ENCODE results near the gene TRABD2B. TPM values are rescaled to one million over a fixed set of nuclear protein-coding genes. Genes with fewer than 3 reads are reported as not detected.

Gene TRABD2B
- total RNA-seq, 1 experiment from 2014 or later = 0.05 TPM

GRCh38 chr1:47761201-47761930, 235.8 kb downstream of the TRABD2B start:
- RAD21 ChIA-PET (ENCODE audit: low non-redundant PET in 1 of 2, low total read pairs in 2 of 2, uncharacterized antibody in 2 of 2, unreplicated experiment in 2 of 2) = no interaction called here
- H3K9ac ChIP-seq (ENCODE audit: low read length) = no peak overlapping the region
- DNase-seq (ENCODE audit: low read depth, low spot score) = no peak
- no TSS peak for BruUV-seq (replicated peaks)
- H2AFZ ChIP-seq (ENCODE audit: low read depth, low read length, poor library complexity, severe bottlenecking) = no peak overlapping the region
- no peaks in the 10 kb centered on the region for H3K79me2 ChIP-seq (ENCODE audit: insufficient read depth, low read length)
- H3K4me1 ChIP-seq (ENCODE audit: control insufficient read depth in 1 of 2, insufficient read depth in 2 of 2, low read length in 2 of 2) = no peaks in the 10 kb centered on the region
- no peaks in the 10 kb centered on the region for H4K20me1 ChIP-seq (ENCODE audit: insufficient read depth)
- H3K4me2 ChIP-seq (ENCODE audit: low read length) = no peak overlapping the region
- H3K36me3 ChIP-seq (ENCODE audit: control insufficient read depth in 1 of 2, insufficient read depth in 2 of 2, low read length in 2 of 2) = no peaks in the 10 kb centered on the region
- no peak for ATAC-seq
- 0 out of 2 replicates have a peak, but pooled peaks cover 3% of the 10 kb centered on the region for H3K27me3 ChIP-seq (ENCODE audit: insufficient read depth, low read length)
- intact Hi-C loops (cut with micrococcal nuclease) = no loop called here
- no peaks in the 10 kb centered on the region for H3K9me3 ChIP-seq (ENCODE audit: control insufficient read depth in 1 of 2, insufficient read depth in 1 of 2, low read depth in 1 of 2, low read length in 2 of 2)
- H3K4me3 ChIP-seq (replicated peaks in 1 of 2; ENCODE audit: low read depth in 1 of 2, low read length in 2 of 2) = no peak overlapping the region
- POLR2A ChIA-PET = no interaction called here
- CTCF ChIA-PET = no interaction called here
- H3K27ac ChIP-seq (ENCODE audit: low read depth, low read length) = no peak overlapping the region
- no peaks in the 10 kb centered on the region for H3K9me2 ChIP-seq (ENCODE audit: insufficient read depth)
- TF ChIP-seq SP1 (IDR thresholded peaks at IDR 0.05; ENCODE audit: low read depth) (no peak), SIN3A (IDR thresholded peaks at IDR 0.05; ENCODE audit: low read depth) (no peak), EGR1 (IDR thresholded peaks at IDR 0.05; ENCODE audit: low read depth) (no peak), TCF7L2 (IDR thresholded peaks at IDR 0.05; ENCODE audit: borderline replicate concordance, extremely low read depth, insufficient read depth, insufficient read length) (no peak), CEBPB (IDR thresholded peaks at IDR 0.05; ENCODE audit: low read depth) (no peak), EZH2 (IDR thresholded peaks at IDR 0.05) (no peak), ZNF274 (IDR thresholded peaks at IDR 0.05; ENCODE audit: low read depth, low read length) (no peak)
- TF ChIP-seq, protein P1, sequence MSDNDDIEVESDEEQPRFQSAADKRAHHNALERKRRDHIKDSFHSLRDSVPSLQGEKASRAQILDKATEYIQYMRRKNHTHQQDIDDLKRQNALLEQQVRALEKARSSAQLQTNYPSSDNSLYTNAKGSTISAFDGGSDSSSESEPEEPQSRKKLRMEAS (IDR thresholded peaks at IDR 0.05) = no peak

DNA sequence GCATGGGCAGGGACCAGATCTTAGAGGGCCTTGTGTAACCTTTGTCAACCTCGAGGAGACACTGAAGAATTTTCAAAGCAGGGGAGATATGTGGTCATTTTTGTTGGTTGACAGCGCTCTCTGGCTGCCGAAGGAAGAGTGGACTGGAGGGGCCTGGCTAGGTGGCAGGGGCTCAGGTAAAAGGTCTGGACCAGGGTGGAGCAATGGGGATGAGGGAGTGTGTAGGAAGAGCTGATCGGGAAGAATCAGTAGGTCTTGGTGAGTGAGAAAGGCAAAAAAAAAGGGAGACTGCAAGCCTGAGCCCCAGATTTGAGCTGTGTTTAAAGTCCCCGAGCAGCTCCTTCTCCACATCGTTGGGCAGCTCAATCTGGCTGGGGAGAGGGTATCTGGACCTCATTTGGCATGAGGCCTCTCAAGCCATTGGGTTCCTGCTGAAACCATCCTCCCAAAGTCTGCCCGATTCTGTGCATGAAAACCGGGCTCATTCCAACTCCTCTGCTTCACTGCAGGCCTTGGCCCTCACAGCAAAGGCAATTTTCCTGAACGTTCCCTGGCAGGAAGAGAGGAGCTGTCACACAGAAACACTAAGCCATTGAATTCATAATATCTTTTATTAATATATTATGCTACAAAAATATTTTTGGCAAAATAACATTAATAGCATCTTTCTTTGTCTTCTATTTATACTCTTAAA, 237.1 kb downstream of the TRABD2B start:
- H3K27ac ChIP-seq (ENCODE audit: low read depth, low read length) = no peak overlapping the region
- POLR2A ChIA-PET = no interaction called here
- RAD21 ChIA-PET (ENCODE audit: low non-redundant PET in 1 of 2, low total read pairs in 2 of 2, uncharacterized antibody in 2 of 2, unreplicated experiment in 2 of 2) = no interaction called here
- BruUV-seq (replicated peaks) = no TSS peak
- H3K4me1 ChIP-seq (ENCODE audit: control insufficient read depth in 1 of 2, insufficient read depth in 2 of 2, low read length in 2 of 2) = no peaks in the 10 kb centered on the region; a peak in 1 of 4 replicates
- no peak for DNase-seq (ENCODE audit: low read depth, low spot score)
- H3K4me2 ChIP-seq (ENCODE audit: low read length) = no peak overlapping the region
- 0 out of 2 replicates have a peak, but pooled peaks cover 3% of the 10 kb centered on the region for H3K27me3 ChIP-seq (ENCODE audit: insufficient read depth, low read length)
- CTCF ChIA-PET = no interaction called here
- no peak overlapping the region for H3K9ac ChIP-seq (ENCODE audit: low read length)
- intact Hi-C loops (cut with micrococcal nuclease) = no loop called here
- H2AFZ ChIP-seq (ENCODE audit: low read depth, low read length, poor library complexity, severe bottlenecking) = no peak overlapping the region
- no peak for ATAC-seq
- H3K9me3 ChIP-seq (ENCODE audit: control insufficient read depth in 1 of 2, insufficient read depth in 1 of 2, low read depth in 1 of 2, low read length in 2 of 2) = no peaks in the 10 kb centered on the region
- no peak for TF ChIP-seq EZH2 (IDR thresholded peaks at IDR 0.05)
- TF ChIP-seq, protein P2, sequence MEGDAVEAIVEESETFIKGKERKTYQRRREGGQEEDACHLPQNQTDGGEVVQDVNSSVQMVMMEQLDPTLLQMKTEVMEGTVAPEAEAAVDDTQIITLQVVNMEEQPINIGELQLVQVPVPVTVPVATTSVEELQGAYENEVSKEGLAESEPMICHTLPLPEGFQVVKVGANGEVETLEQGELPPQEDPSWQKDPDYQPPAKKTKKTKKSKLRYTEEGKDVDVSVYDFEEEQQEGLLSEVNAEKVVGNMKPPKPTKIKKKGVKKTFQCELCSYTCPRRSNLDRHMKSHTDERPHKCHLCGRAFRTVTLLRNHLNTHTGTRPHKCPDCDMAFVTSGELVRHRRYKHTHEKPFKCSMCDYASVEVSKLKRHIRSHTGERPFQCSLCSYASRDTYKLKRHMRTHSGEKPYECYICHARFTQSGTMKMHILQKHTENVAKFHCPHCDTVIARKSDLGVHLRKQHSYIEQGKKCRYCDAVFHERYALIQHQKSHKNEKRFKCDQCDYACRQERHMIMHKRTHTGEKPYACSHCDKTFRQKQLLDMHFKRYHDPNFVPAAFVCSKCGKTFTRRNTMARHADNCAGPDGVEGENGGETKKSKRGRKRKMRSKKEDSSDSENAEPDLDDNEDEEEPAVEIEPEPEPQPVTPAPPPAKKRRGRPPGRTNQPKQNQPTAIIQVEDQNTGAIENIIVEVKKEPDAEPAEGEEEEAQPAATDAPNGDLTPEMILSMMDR (IDR thresholded peaks at IDR 0.05 in 2 of 3, conservative IDR thresholded peaks at IDR 0.05 in 1 of 3; ENCODE audit: borderline replicate concordance in 1 of 3, insufficient read depth in 1 of 3, low read depth in 2 of 3, low read length in 2 of 3) = peak in 1 of 3 experiments; percentile 4; a peak in 1 of 6 replicates
- H3K4me3 ChIP-seq (replicated peaks in 1 of 2; ENCODE audit: low read depth in 1 of 2, low read length in 2 of 2) = no peak overlapping the region
- no peaks in the 10 kb centered on the region for H3K79me2 ChIP-seq (ENCODE audit: insufficient read depth, low read length)
- H3K9me2 ChIP-seq (ENCODE audit: insufficient read depth) = no peaks in the 10 kb centered on the region
- no peaks in the 10 kb centered on the region for H4K20me1 ChIP-seq (ENCODE audit: insufficient read depth)
- H3K36me3 ChIP-seq (ENCODE audit: control insufficient read depth in 1 of 2, insufficient read depth in 2 of 2, low read length in 2 of 2) = no peaks in the 10 kb centered on the region

All from HCT116 (cell line).